Pancreas (tissue), 10 donors: ENCODE measurements around the gene PTPN14. TPM values are rescaled to one million over a fixed set of nuclear protein-coding genes. Genes with fewer than 3 reads are reported as not detected.

Experiments
- ATAC-seq, 4 donors: fragments of 200-7000 bp; cut with Tn5 transposase; one replicate each; pipeline versions ENCODE4 v1.8.0 to v1.9.1; 2020; ENCODE audit warnings: mild to moderate bottlenecking in 4 of 4, moderate library complexity in 4 of 4
- DNase-seq, 6 donors: peaks; one replicate each; pipeline ENCODE4 v3.0.0-alpha.2; 2020
- FAIRE-seq: peaks from 2 replicates; lab custom pipeline; 2012; peaks lifted over from hg19 to GRCh38; lab: Jason Lieb, UNC
- H3K27ac ChIP-seq, 4 donors: fragments of 200-600 bp; sonication (generic); 1 replicate in 3 of 4; 2 replicates in 1 of 4; pipeline versions ENCODE4 v1.5.0 to v1.8.0; 2020
- H3K27me3 ChIP-seq, 4 donors: fragments of 200-600 bp; one replicate each; pipeline ENCODE4 v1.8.0; 2021
- H3K36me3 ChIP-seq, 3 donors: fragments of 200-600 bp; sonication (generic) in 1 of 3; one replicate each; pipeline versions ENCODE4 v1.5.0 to v1.8.0; 2020 to 2021
- H3K4me1 ChIP-seq, 3 donors: fragments of 200-600 bp; one replicate each; pipeline ENCODE4 v1.8.0; 2021
- H3K4me3 ChIP-seq, 4 donors: fragments of 200-600 bp; sonication (generic) in 2 of 4; one replicate each; pipeline versions ENCODE4 v1.5.0 to v1.8.0; 2020 to 2021
- H3K9me3 ChIP-seq, 4 donors: fragments of 200-600 bp; one replicate each; pipeline ENCODE4 v1.8.0; 2021
- CTCF ChIP-seq, 4 donors: fragments of 200-600 bp; sonication (generic) in 3 of 4; IDR thresholded peaks; one replicate each; pipeline versions ENCODE4 v1.5.0 to v1.8.0; 2021; ENCODE audit warnings: antibody characterized with exemption in 4 of 4
- WGBS, 2 donors: extraction: QIAGEN DNeasy Blood & Tissue Kit; methylation state at CpG; one replicate each; pipeline ENCODE4 v1.1.7; 2013; 5-methylcytosine and 5-hydroxymethylcytosine counted together
- intact Hi-C, 3 donors: fragments of 100-400 bp; cut with DNase I; formaldehyde crosslinking; loops; one replicate each; pipeline versions ENCODE4 v1.11.1 to v1.14.2; 2022
- polyA plus RNA-seq, 2 donors: library from polyadenylated mRNA; stranded (reverse); fragments of 200-250 nt; gene quantifications; one replicate each; pipeline ENCODE4 v1.2.3, GENCODE V29; 2013
- total RNA-seq, 6 donors: library from RNA; stranded (reverse); fragmentation: NEBNext Ultra II Directional in 4 of 6; extraction: Animal tissue kit (Norgen Biotek cat#: 25700) in 4 of 6; gene quantifications; one replicate each; pipeline versions ENCODE4 v1.2.1 to v1.2.4, GENCODE V29; 2021 to 2023
- donor health status: healthy with polysubstance abuse.
- donor health status: DM: no; HTN: no; CAD: no; lungs with moderate emphysema.
- donor health status: DM: no; HTN: no; CAD: no.
- donor health status: control.
- donor health status: control.
- donor health status: Bipolar disorder and iron deficiency.
- donor health status: DM: yes; HTN: yes; CAD: no.
- donor health status: DM: no; HTN: no; CAD: no.
- donor health status: DM: no; HTN: no; CAD: no.
- donor health status: DM: yes; HTN: yes; CAD: no.

The PTPN14 gene
- total and polyA plus RNA-seq, 8 donors: 1.9 to 17.5 (median 11.5) TPM

GRCh38 chr1:214420341-214420740 lies 131.1 kb downstream of the PTPN14 start:
- Histone ChIP-seq H3K27ac (no peak overlapping the region), H3K27me3 (no peaks in the 10 kb centered on the region), H3K9me3 (no peaks in the 10 kb centered on the region), H3K4me1 (peaks cover 3 to 12% (median 6%) of the 10 kb centered on the region in 3 donors), H3K36me3 (no peaks in the 10 kb centered on the region), H3K4me3 (no peak overlapping the region)
- ATAC-seq: no peak
- no peak for DNase-seq
- intact Hi-C loops: no loop called here
- 36 to 44% methylated on average over 1 of the region's 1 CpG for WGBS, 2 donors
- no peak for TF ChIP-seq CTCF (IDR thresholded peaks at IDR 0.05)
- FAIRE-seq: no peak

GRCh38 chr1:214419650-214420049 lies 131.8 kb downstream of the PTPN14 start:
- FAIRE-seq (no peak), ATAC-seq (no peak), DNase-seq (no peak)
- TF ChIP-seq CTCF (IDR thresholded peaks at IDR 0.05): no peak
- intact Hi-C loops: no loop called here
- Histone ChIP-seq H3K27me3 (no peaks in the 10 kb centered on the region), H3K9me3 (no peaks in the 10 kb centered on the region), H3K4me1 (peaks cover 3 to 12% (median 6%) of the 10 kb centered on the region in 3 donors), H3K4me3 (no peak overlapping the region), H3K36me3 (no peaks in the 10 kb centered on the region), H3K27ac (no peak overlapping the region)
- 54 to 65% methylated on average over 3 of the region's 3 CpGs for WGBS, 2 donors

- H3K9me3 ChIP-seq: no peaks in the 10 kb centered on the region
- no peak overlapping the region for H3K27ac ChIP-seq
- 38 to 51% methylated on average over 1 of the region's 1 CpG for WGBS, 2 donors
- intact Hi-C loops: no loop called here
- FAIRE-seq: no peak
- ATAC-seq: no peak
- no peak overlapping the region for H3K4me3 ChIP-seq
- peaks cover 3 to 12% (median 6%) of the 10 kb centered on the region in 3 donors for H3K4me1 ChIP-seq
- no peak for DNase-seq
- no peaks in the 10 kb centered on the region for H3K27me3 ChIP-seq
- no peaks in the 10 kb centered on the region for H3K36me3 ChIP-seq
- TF ChIP-seq CTCF (IDR thresholded peaks at IDR 0.05): no peak
Measured at GRCh38 chr1:214418391-214418790, 133.0 kb downstream of the PTPN14 start.

GRCh38 chr1:214417545-214418210 lies 133.7 kb downstream of the PTPN14 start:
- Histone ChIP-seq H3K4me3 (no peak overlapping the region), H3K4me1 (peaks cover 3 to 12% (median 6%) of the 10 kb centered on the region in 3 donors), H3K27me3 (no peaks in the 10 kb centered on the region), H3K9me3 (no peaks in the 10 kb centered on the region), H3K36me3 (no peaks in the 10 kb centered on the region), H3K27ac (no peak overlapping the region)
- WGBS, 2 donors: 91 to 92% methylated on average over 9 of the region's 9 CpGs
- FAIRE-seq: no peak
- intact Hi-C loops: no loop called here
- no peak for DNase-seq
- ATAC-seq: no peak
- no peak for TF ChIP-seq CTCF (IDR thresholded peaks at IDR 0.05)

GRCh38 chr1:214416858-214417257 lies 134.5 kb downstream of the PTPN14 start:
- no peak for ATAC-seq
- intact Hi-C loops: no loop called here
- DNase-seq: no peak
- no peaks in the 10 kb centered on the region for H3K9me3 ChIP-seq
- peaks cover 3 to 12% (median 6%) of the 10 kb centered on the region in 3 donors for H3K4me1 ChIP-seq
- H3K27ac ChIP-seq: no peak overlapping the region
- H3K36me3 ChIP-seq: no peaks in the 10 kb centered on the region
- no peak overlapping the region for H3K4me3 ChIP-seq
- no peak for FAIRE-seq
- no peak for TF ChIP-seq CTCF (IDR thresholded peaks at IDR 0.05)
- WGBS, 2 donors: 88 to 92% methylated on average over 2 of the region's 2 CpGs
- no peaks in the 10 kb centered on the region for H3K27me3 ChIP-seq
